NCI-H82 treated with DMSO at 0.1 percent for 48 hours (cell line): ENCODE measurements around the gene DERL2.
A peak's percentile ranks its signal among the peaks of the same experiment; 100 is the strongest.
"Not testable (repeated sequence)": the region's sequence is repeated elsewhere in the genome, so short reads cannot be mapped to it uniquely, and the experiment has no call there.

Experiments used
- DNase-seq: peaks from one replicate; lab custom pipeline; 2025; ENCODE audit not compliant: unreplicated experiment; lab: John Stamatoyannopoulos, UW

The DERL2 gene

GRCh38 chr17:5438716-5439445 lies 47.1 kb downstream of the DERL2 start, which contains the start of gene C1QBP:
C1QBP (minus strand) TSS chr17:5439155; CDS start chr17:5439073, 82 bp downstream.
- DNase-seq, result peak; percentile 93

- DNase-seq, result no peak
Measured at GRCh38 chr17:5437721-5438317, 48.2 kb downstream of the DERL2 start.

GRCh38 chr17:5435781-5436315 lies 50.1 kb downstream of the DERL2 start:
- not testable (repeated sequence) for DNase-seq

- DNase-seq, result no peak
Measured at GRCh38 chr17:5434984-5435383, 51.0 kb downstream of the DERL2 start.

- no peak for DNase-seq
Measured at GRCh38 chr17:5431949-5432556, 53.9 kb downstream of the DERL2 start.

GRCh38 chr17:5431234-5431633 lies 54.7 kb downstream of the DERL2 start:
- not testable (repeated sequence) for DNase-seq

GRCh38 chr17:5430413-5430999 lies 55.5 kb downstream of the DERL2 start:
- DNase-seq, result no peak

- no peak for DNase-seq
Measured at GRCh38 chr17:5429191-5429887, 56.6 kb downstream of the DERL2 start.

- no peak for DNase-seq
Measured at GRCh38 chr17:5425826-5426225, 60.2 kb downstream of the DERL2 start.

GRCh38 chr17:5424909-5425308 lies 61.1 kb downstream of the DERL2 start:
- DNase-seq, result no peak

- no peak for DNase-seq
Measured at GRCh38 chr17:5422505-5422904, 63.5 kb downstream of the DERL2 start.
